ENCODE data around the gene ITPR2. TPM values are rescaled to one million over a fixed set of nuclear protein-coding genes. Genes with fewer than 3 reads are reported as not detected.

Gene ITPR2
- total and polyA plus RNA-seq, 12 donors = 5.1 to 144 (median 66.4) TPM

- H3K27ac ChIP-seq = no peak overlapping the region
- TF ChIP-seq CTCF (IDR thresholded peaks at IDR 0.05) = no peak
- no peak for TF ChIP-seq POLR2A (IDR thresholded peaks at IDR 0.05)
- DNase-seq = no peak
- H3K4me1 ChIP-seq (replicated peaks in 1 of 2) = peaks cover 6 to 24% of the 10 kb centered on the region in 2 donors
- no peak overlapping the region for H3K4me3 ChIP-seq
- WGBS, 4 donors = 58 to 80% (median 74%) methylated on average over 6 of the region's 6 CpGs
- H3K27me3 ChIP-seq = no peaks in the 10 kb centered on the region
- H3K9me3 ChIP-seq (replicated peaks in 1 of 3) = no peaks in the 10 kb centered on the region
- intact Hi-C loops (cut with DNase I) = no loop called here
- peaks cover 0 to 3% of the 10 kb centered on the region in 2 donors for H3K36me3 ChIP-seq (replicated peaks in 1 of 2)
These were observed 380.5 kb downstream of the ITPR2 start for GRCh38 chr12:26452511-26452910.

GRCh38 chr12:26451763-26452162 is 381.2 kb downstream of the ITPR2 start:
- 52 to 64% (median 60%) methylated on average over 4 of the region's 4 CpGs for WGBS, 4 donors
- TF ChIP-seq CTCF (IDR thresholded peaks at IDR 0.05) = no peak
- no peak for TF ChIP-seq POLR2A (IDR thresholded peaks at IDR 0.05)
- Histone ChIP-seq H3K4me3 (no peak overlapping the region), H3K27me3 (no peaks in the 10 kb centered on the region), H3K4me1 (replicated peaks in 1 of 2) (peaks cover 6 to 24% of the 10 kb centered on the region in 2 donors), H3K9me3 (replicated peaks in 1 of 3) (no peaks in the 10 kb centered on the region), H3K36me3 (replicated peaks in 1 of 2) (no peaks in the 10 kb centered on the region), H3K27ac (no peak overlapping the region)
- intact Hi-C loops (cut with DNase I) = no loop called here
- no peak for DNase-seq

GRCh38 chr12:26445909-26446308 is 387.1 kb downstream of the ITPR2 start:
- intact Hi-C loops (cut with DNase I) = no loop called here
- Histone ChIP-seq H3K4me1 (replicated peaks in 1 of 2) (no peaks in the 10 kb centered on the region), H3K9me3 (replicated peaks in 1 of 3) (no peaks in the 10 kb centered on the region), H3K36me3 (replicated peaks in 1 of 2) (peaks cover 0 to 8% of the 10 kb centered on the region in 2 donors), H3K27me3 (no peaks in the 10 kb centered on the region), H3K27ac (no peak overlapping the region), H3K4me3 (no peak overlapping the region)
- 89 to 96% (median 91%) methylated on average over 2 of the region's 2 CpGs for WGBS, 4 donors
- TF ChIP-seq POLR2A (IDR thresholded peaks at IDR 0.05) = no peak
- TF ChIP-seq CTCF (IDR thresholded peaks at IDR 0.05) = no peak
- no peak for DNase-seq

- no peak overlapping the region for H3K27ac ChIP-seq
These were observed 389.7 kb downstream of the ITPR2 start for GRCh38 chr12:26443309-26443708.

More at GRCh38 chr12:26443309-26443708, 389.7 kb downstream of the ITPR2 start:
- H3K4me1 ChIP-seq (replicated peaks in 1 of 2) = no peaks in the 10 kb centered on the region
- no peaks in the 10 kb centered on the region for H3K9me3 ChIP-seq (replicated peaks in 1 of 3)
- intact Hi-C loops (cut with DNase I) = no loop called here
- no peaks in the 10 kb centered on the region for H3K27me3 ChIP-seq
- no peak for TF ChIP-seq POLR2A (IDR thresholded peaks at IDR 0.05)
- no peak for TF ChIP-seq CTCF (IDR thresholded peaks at IDR 0.05)
- H3K36me3 ChIP-seq (replicated peaks in 1 of 2) = peaks cover 0 to 8% of the 10 kb centered on the region in 2 donors
- 96 to 98% (median 97%) methylated on average over 2 of the region's 2 CpGs for WGBS, 4 donors
- DNase-seq = no peak
- no peak overlapping the region for H3K4me3 ChIP-seq

Measured in adrenal gland (tissue), 12 donors.